Hepatocyte (in vitro differentiated cells): Measurements from ENCODE around the gene AZU1.

Source experiments
- CTCF ChIP-seq: fragments of 200-600 bp; sonication (generic); IDR thresholded peaks from 2 replicates; pipeline ENCODE4 v1.5.1; 2016; ENCODE audit warnings: antibody characterized with exemption, mild to moderate bottlenecking; ENCODE audit not compliant: poor library complexity
- EZH2phosphoT487 ChIP-seq: fragments of 200-600 bp; sonication (generic); IDR thresholded peaks from one replicate; pipeline ENCODE4 v1.6.1; 2018; ENCODE audit warnings: antibody characterized with exemption, mild to moderate bottlenecking, low read depth, moderate library complexity; ENCODE audit not compliant: unreplicated experiment, severe bottlenecking

- no peak for TF ChIP-seq CTCF
- no peak for TF ChIP-seq EZH2phosphoT487
Observed at GRCh38 chr19:810883-811489, 16.7 kb upstream of the AZU1 start.
